NCI-H128 (cell line): ENCODE results near the gene CATSPER3.

Experiments
- DNase-seq: peaks from one replicate; lab custom pipeline; 2025; ENCODE audit not compliant: unreplicated experiment; lab: John Stamatoyannopoulos, UW

CATSPER3 gene

DNA sequence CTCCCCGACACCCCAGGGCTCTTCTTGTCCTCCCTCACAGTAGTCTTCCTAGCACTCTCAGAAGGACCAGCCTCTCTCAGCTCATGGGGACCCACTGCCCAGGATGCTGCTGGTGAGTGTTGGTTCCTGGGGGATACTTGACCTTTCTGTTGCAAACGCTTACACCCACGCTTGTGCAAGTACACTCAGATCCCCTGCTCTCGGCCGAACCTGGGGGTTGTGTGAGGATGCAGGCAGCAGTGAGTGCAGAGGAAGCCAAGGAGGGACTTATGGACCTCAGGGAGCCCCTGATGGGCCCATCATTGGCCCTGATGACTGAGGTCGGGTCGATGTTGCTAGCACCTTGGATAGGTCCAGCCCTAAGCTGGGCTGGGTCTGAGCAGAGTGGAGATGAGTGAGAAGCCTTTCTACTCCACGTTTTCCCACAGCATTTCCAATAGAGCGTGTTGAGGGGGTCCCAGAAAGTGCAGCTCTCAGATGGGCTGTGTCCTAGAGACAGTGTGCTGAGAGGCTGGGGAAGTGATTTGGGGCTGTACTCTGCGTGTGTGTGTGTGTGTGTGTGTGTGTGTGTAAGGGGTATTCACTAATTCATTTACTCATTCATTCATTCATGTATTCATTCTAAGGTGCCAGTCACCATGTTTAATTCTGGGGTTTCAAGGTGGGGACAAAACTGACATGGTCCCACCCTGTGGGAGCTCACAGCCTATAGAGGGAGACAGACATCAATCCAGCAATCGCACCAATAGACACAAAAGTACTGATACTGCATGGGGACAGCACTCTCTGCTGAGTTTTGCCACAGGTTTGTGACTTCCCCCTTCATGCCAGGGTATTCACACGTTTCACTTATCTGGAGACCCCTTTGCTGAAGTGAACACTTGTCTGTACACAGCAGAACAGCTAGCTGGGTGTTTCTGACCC, 91.6 kb downstream of the CATSPER3 start:
- DNase-seq: no peak

DNA sequence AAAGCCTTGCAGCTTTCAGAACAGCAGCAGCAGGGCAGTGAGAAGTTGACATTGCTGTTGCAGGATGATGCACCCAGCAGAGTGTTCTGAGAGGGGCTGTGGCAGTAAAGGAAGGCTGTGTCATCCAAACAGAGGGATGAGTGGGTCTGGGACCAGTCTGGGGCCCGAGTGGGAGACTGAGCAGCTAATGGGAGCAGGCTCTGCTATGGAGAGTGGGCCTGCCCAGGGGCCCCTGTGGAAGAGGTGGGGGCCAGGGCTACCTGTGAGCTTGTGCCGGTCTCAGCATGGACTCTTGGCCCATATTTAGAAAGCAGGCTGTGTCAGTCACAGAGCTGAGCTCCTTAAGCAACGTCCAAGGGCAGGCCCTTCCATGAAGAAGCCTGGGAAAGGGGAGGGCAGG, 92.3 kb downstream of the CATSPER3 start:
- no peak for DNase-seq

- DNase-seq: no peak
Measured at GRCh38 chr5:135061001-135061400, 93.3 kb downstream of the CATSPER3 start.
